Smooth muscle cell (in vitro differentiated cells): ENCODE results near the gene CCN2. TPM values are rescaled to one million over a fixed set of nuclear protein-coding genes. Genes with fewer than 3 reads are reported as not detected.

Source experiments
- DNase-seq: peaks from one replicate; lab custom pipeline; 2025; ENCODE audit not compliant: unreplicated experiment; lab: John Stamatoyannopoulos, UW
- H2AFZ ChIP-seq: fragments of 200-600 bp; sonication (generic); 2 replicates; pipeline ENCODE4 v1.6.0; 2016; ENCODE audit warnings: antibody characterized with exemption, low read depth, mild to moderate bottlenecking
- H3F3A ChIP-seq: fragments of 200-600 bp; sonication (generic); 2 replicates; pipeline ENCODE4 v1.6.0; 2017; ENCODE audit warnings: antibody characterized with exemption, low read depth
- H3K27ac ChIP-seq: fragments of 200-600 bp; sonication (generic); 2 replicates; pipeline ENCODE4 v1.5.1; 2016; ENCODE audit warnings: low read depth, mild to moderate bottlenecking
- H3K27me3 ChIP-seq: fragments of 200-600 bp; sonication (generic); 2 replicates; pipeline ENCODE4 v1.6.1; 2016; ENCODE audit warnings: low read depth, mild to moderate bottlenecking
- H3K36me3 ChIP-seq: fragments of 200-600 bp; sonication (generic); 2 replicates; pipeline ENCODE4 v1.5.1; 2016; ENCODE audit warnings: low read depth
- H3K4me1 ChIP-seq: fragments of 200-600 bp; sonication (generic); 2 replicates; pipeline ENCODE4 v1.5.1; 2016; ENCODE audit warnings: low read depth
- H3K4me2 ChIP-seq: fragments of 200-600 bp; sonication (generic); 2 replicates; pipeline ENCODE4 v1.6.0; 2016; ENCODE audit warnings: mild to moderate bottlenecking
- H3K4me3 ChIP-seq: fragments of 200-600 bp; sonication (generic); 2 replicates; pipeline ENCODE4 v1.5.1; 2016; ENCODE audit warnings: mild to moderate bottlenecking
- H3K79me2 ChIP-seq: fragments of 200-600 bp; sonication (generic); 2 replicates; pipeline ENCODE4 v1.6.0; 2016; ENCODE audit warnings: low read depth, mild to moderate bottlenecking
- H3K9ac ChIP-seq: fragments of 200-600 bp; sonication (generic); 2 replicates; pipeline ENCODE4 v1.6.0; 2016; ENCODE audit warnings: low read depth
- H3K9me3 ChIP-seq: fragments of 200-600 bp; sonication (generic); replicated peaks from 2 replicates; pipeline ENCODE4 v1.5.1; 2016; ENCODE audit warnings: low read depth
- H4K20me1 ChIP-seq: fragments of 200-600 bp; sonication (generic); 2 replicates; pipeline ENCODE4 v1.6.0; 2016; ENCODE audit warnings: low read depth
- CTCF ChIP-seq: fragments of 200-600 bp; sonication (generic); IDR thresholded peaks from 2 replicates; pipeline ENCODE4 v1.5.1; 2017; ENCODE audit warnings: borderline replicate concordance, mild to moderate bottlenecking, antibody characterized with exemption; ENCODE audit not compliant: insufficient read depth, poor library complexity, severe bottlenecking
- WGBS: methylation state at CpG from one replicate; pipeline ENCODE4 v1.1.7; 2016; ENCODE audit warnings: low lambda C conversion rate; 5-methylcytosine and 5-hydroxymethylcytosine counted together
- polyA plus RNA-seq: library from polyadenylated mRNA; unstranded; fragments of >200 nt; fragmentation: Nextera tagmentation; extraction: Ambion mirVana; gene quantifications from 2 replicates; pipeline ENCODE4 v1.2.1, GENCODE V29; 2016
- total RNA-seq: library from RNA; depleted of rRNA; stranded (reverse); fragments of >200 nt; gene quantifications from 2 replicates; pipeline ENCODE4 v1.2.3, GENCODE V29; 2014

The CCN2 gene
- total and polyA plus RNA-seq, 2 experiments from 2014 or later: 1,180 to 2,448 TPM

- Histone ChIP-seq H3K9me3 (no peaks in the 10 kb centered on the region), H2AFZ (no peak overlapping the region), H3K9ac (no peak overlapping the region), H3F3A (no peaks in the 10 kb centered on the region), H3K4me2 (no peak overlapping the region), H3K4me1 (no peaks in the 10 kb centered on the region), H3K36me3 (no peaks in the 10 kb centered on the region), H3K27me3 (no peaks in the 10 kb centered on the region), H4K20me1 (no peaks in the 10 kb centered on the region), H3K4me3 (no peak overlapping the region), H3K79me2 (no peaks in the 10 kb centered on the region), H3K27ac (no peak overlapping the region)
- no peak for TF ChIP-seq CTCF
- 93% methylated on average over 2 of the region's 2 CpGs for WGBS
- no peak for DNase-seq
These were observed 19.1 kb upstream of the CCN2 start for GRCh38 chr6:131970076-131970859.

- Histone ChIP-seq H3F3A (no peaks in the 10 kb centered on the region), H3K4me2 (no peak overlapping the region), H4K20me1 (no peaks in the 10 kb centered on the region), H3K79me2 (no peaks in the 10 kb centered on the region), H3K27me3 (no peaks in the 10 kb centered on the region), H3K9ac (no peak overlapping the region), H3K27ac (no peak overlapping the region), H2AFZ (no peak overlapping the region), H3K36me3 (no peaks in the 10 kb centered on the region), H3K4me3 (no peak overlapping the region), H3K9me3 (no peaks in the 10 kb centered on the region), H3K4me1 (no peaks in the 10 kb centered on the region)
- no peak for DNase-seq
- no peak for TF ChIP-seq CTCF
- WGBS: 94% methylated on average over 5 of the region's 5 CpGs
These were observed 17.5 kb upstream of the CCN2 start for GRCh38 chr6:131968656-131969055.

GRCh38 chr6:131967948-131968347 is 16.8 kb upstream of the CCN2 start:
- Histone ChIP-seq H3K4me1 (no peaks in the 10 kb centered on the region), H3K4me3 (no peak overlapping the region), H3K27ac (no peak overlapping the region), H3K4me2 (no peak overlapping the region), H3K79me2 (no peaks in the 10 kb centered on the region), H3K36me3 (no peaks in the 10 kb centered on the region), H3K9me3 (no peaks in the 10 kb centered on the region), H3F3A (no peaks in the 10 kb centered on the region), H4K20me1 (no peaks in the 10 kb centered on the region), H3K9ac (no peak overlapping the region), H2AFZ (no peak overlapping the region), H3K27me3 (no peaks in the 10 kb centered on the region)
- WGBS: 40% methylated on average over 1 of the region's 1 CpG
- DNase-seq: no peak
- no peak for TF ChIP-seq CTCF

- no peak for DNase-seq
- WGBS: 38% methylated on average over 6 of the region's 6 CpGs
- no peak for TF ChIP-seq CTCF
These were observed 15.3 kb upstream of the CCN2 start for GRCh38 chr6:131966443-131966842.

More at GRCh38 chr6:131966443-131966842, 15.3 kb upstream of the CCN2 start:
- Histone ChIP-seq H4K20me1 (no peaks in the 10 kb centered on the region), H3K36me3 (no peaks in the 10 kb centered on the region), H3K9ac (no peak overlapping the region), H3K4me2 (no peak overlapping the region), H3K27ac (no peak overlapping the region), H3K27me3 (no peaks in the 10 kb centered on the region), H3K79me2 (no peaks in the 10 kb centered on the region), H2AFZ (peak overlapping the region; percentile 36), H3K9me3 (no peaks in the 10 kb centered on the region), H3K4me1 (no peaks in the 10 kb centered on the region), H3F3A (no peaks in the 10 kb centered on the region), H3K4me3 (no peak overlapping the region)
